ENCODE results near the gene STK25. TPM values are rescaled to one million over a fixed set of nuclear protein-coding genes. Genes with fewer than 3 reads are reported as not detected.

Gene STK25
- total and polyA plus RNA-seq, 10 of the 15 experiments (the other 5 are each of a cell fraction or from before 2014, with no cell fraction given), result 6.0 to 154 (median 89.3) TPM

GRCh38 chr2:241534293-241534692 lies 25.9 kb upstream of the STK25 start:
- POLR2A ChIA-PET, result no interaction called here

More at GRCh38 chr2:241534293-241534692, 25.9 kb upstream of the STK25 start:
- ChIA-PET RAD21 (ENCODE audit: unreplicated experiment) (no interaction called here), SMC1A (ENCODE audit: uncharacterized antibody, unreplicated experiment) (no interaction called here), CTCF (interaction anchor here (0.6 kb wide), 1 partner anchor 469 kb away, joined by 3 read pairs; no protein-coding TSS in a partner anchor)
- Histone ChIP-seq H3K4me2 (ENCODE audit: control insufficient read depth, insufficient read depth) (no peak overlapping the region), H4K20me1 (ENCODE audit: control insufficient read depth, insufficient read depth) (no peaks in the 10 kb centered on the region), H3K79me2 (ENCODE audit: control insufficient read depth, insufficient read depth, low read length) (no peaks in the 10 kb centered on the region), H3K4me1 (ENCODE audit: control insufficient read depth, insufficient read depth, low read length) (no peaks in the 10 kb centered on the region; the same call in 1 of the 2 replicates), H3K27ac (ENCODE audit: control insufficient read depth, insufficient read depth) (no peak overlapping the region), H3K36me3 (ENCODE audit: control insufficient read depth in 2 of 2, insufficient read depth in 2 of 2, low read length in 1 of 2) (no peaks in the 10 kb centered on the region), H3K9ac (ENCODE audit: control insufficient read depth, insufficient read depth, low read length) (no peak overlapping the region), H2AFZ (ENCODE audit: control insufficient read depth, low read depth, low read length) (no peak overlapping the region), H3K4me3 (no peak overlapping the region), H3K27me3 (replicated peaks in 1 of 2; ENCODE audit: control insufficient read depth in 2 of 2, insufficient read depth in 2 of 2, low read length in 1 of 2) (peaks cover 0 to 1% of the 10 kb centered on the region in 2 experiments; a peak in 1 of 4 replicates), H3K9me3 (replicated peaks; ENCODE audit: control insufficient read depth, insufficient read depth, low read length) (no peaks in the 10 kb centered on the region)
- intact Hi-C loops (cut with micrococcal nuclease; ENCODE audit: unreplicated experiment), result no loop called here
- ATAC-seq (no peak), DNase-seq (ENCODE audit: low read depth, low spot score) (no peak), FAIRE-seq (no peak)
- in situ Hi-C loops (cut with MboI), result no loop called here
- no peak for TF ChIP-seq USF2 (IDR thresholded peaks at IDR 0.05; ENCODE audit: borderline replicate concordance, low read depth, low read length)
- no peak for TF ChIP-seq ZNF687 (IDR thresholded peaks at IDR 0.05)
- TF ChIP-seq ZNF622 (IDR thresholded peaks at IDR 0.05), result no peak
- no peak for TF ChIP-seq BCL3 (IDR thresholded peaks at IDR 0.05; ENCODE audit: borderline replicate concordance, insufficient read depth, low read depth, low read length, poor library complexity, severe bottlenecking)
- no peak for TF ChIP-seq ATF3 (IDR thresholded peaks at IDR 0.05; ENCODE audit: borderline replicate concordance, extremely low read depth, low read depth, low read length)
- no TSS peak for BruUV-seq (replicated peaks)
- 48% methylated on average over 7 of the region's 7 CpGs for WGBS (ENCODE audit: insufficient coverage, insufficient replicate concordance, low lambda C conversion rate, missing lambda C conversion rate)
